ENCODE measurements around the gene COX4I1. TPM values are rescaled to one million over a fixed set of nuclear protein-coding genes. Genes with fewer than 3 reads are reported as not detected.
A peak's percentile ranks its signal among the peaks of the same experiment; 100 is the strongest.

COX4I1 gene
- total and polyA plus RNA-seq, 2 of the 8 experiments (the other 6 are each of a cell fraction or from before 2014, with no cell fraction given), result 507 to 707 TPM

DNA sequence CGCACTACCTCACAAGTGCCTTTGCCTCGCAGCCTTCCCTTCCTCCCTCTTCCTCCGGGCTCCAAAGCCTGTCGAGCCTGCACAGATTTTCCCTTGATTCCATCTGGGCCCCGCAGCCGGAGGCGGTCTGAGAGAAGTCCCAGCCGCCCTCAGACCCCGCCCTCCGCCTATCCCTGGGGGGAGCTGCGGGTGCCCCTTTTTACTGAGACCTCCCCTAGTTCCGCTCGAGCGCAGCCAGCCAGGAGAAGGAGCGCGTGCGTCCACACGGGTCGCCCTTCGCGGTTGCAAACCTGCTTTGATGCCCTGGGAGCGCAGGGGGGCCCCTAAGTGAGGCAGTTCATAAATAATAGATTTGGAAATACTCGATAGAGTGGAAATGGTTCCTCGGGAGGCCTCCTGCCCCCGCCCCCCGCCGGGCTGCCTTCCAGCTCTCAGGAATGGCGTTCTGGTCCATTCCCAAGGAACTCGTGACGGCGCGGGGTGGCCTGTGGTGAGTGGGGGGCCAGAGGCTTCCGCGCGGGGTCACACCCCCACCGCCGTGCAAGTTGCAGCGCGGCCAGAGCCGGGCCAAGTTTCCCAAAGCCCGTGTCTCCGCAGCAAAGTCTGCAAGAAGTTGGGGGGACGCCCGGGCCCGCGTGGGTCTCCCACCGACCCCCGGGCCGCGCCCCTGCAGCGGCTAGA lies 49.2 kb upstream of the COX4I1 start:
- H3K4ac ChIP-seq (replicated peaks; ENCODE audit: insufficient read length, low read depth, low read length), result peak overlapping the region; percentile 14
- H4K5ac ChIP-seq (ENCODE audit: insufficient read length, low read depth, low read length), result no peak overlapping the region
- no peak for FAIRE-seq
- H3K27ac ChIP-seq (ENCODE audit: low read depth, low read length), result no peak overlapping the region
- H3K56ac ChIP-seq (replicated peaks; ENCODE audit: insufficient read length, low read depth, low read length), result peak overlapping the region; percentile 54
- peaks cover 3 to 34% (median 22%) of the 10 kb centered on the region in 4 experiments for H3K27me3 ChIP-seq (replicated peaks in 1 of 4; ENCODE audit: control insufficient read depth in 3 of 4, extremely low read depth in 1 of 4, insufficient read depth in 3 of 4, low read length in 3 of 4)
- peak overlapping the region; percentile 80 to 83 for H3K4me2 ChIP-seq (ENCODE audit: insufficient read depth in 1 of 2, low read depth in 2 of 2, low read length in 2 of 2)
- peak overlapping the region; percentile 31 for H4K91ac ChIP-seq (replicated peaks; ENCODE audit: insufficient read length, low read length)
- no peaks in the 10 kb centered on the region for H3K9me3 ChIP-seq (ENCODE audit: insufficient read depth in 2 of 2, low read depth in 1 of 2, low read length in 1 of 2)
- 4% methylated on average over 35 of the region's 51 CpGs; no CpG with 5 or more reads in 1 of the 2 experiments for WGBS, 2 experiments (ENCODE audit: extremely low coverage in 1 of 2, insufficient coverage in 1 of 2, insufficient read length in 1 of 2, insufficient replicate concordance in 2 of 2, low coverage in 1 of 2, low lambda C conversion rate in 2 of 2, missing lambda C conversion rate in 1 of 2)
- H2BK12ac ChIP-seq (ENCODE audit: low read depth, low read length), result no peak overlapping the region
- no peak overlapping the region for H2BK120ac ChIP-seq (replicated peaks; ENCODE audit: low read depth, low read length)
- no peak overlapping the region for H3K9ac ChIP-seq (replicated peaks in 1 of 4; ENCODE audit: extremely low read depth in 1 of 4, low read depth in 3 of 4, low read length in 3 of 4)
- DNase-seq (ENCODE audit: low read depth in 1 of 2, low spot score in 2 of 2), result peak in 1 of 2 experiments; percentile 69
- no peak overlapping the region for H3K23ac ChIP-seq (ENCODE audit: insufficient read length)
- H2BK5ac ChIP-seq (ENCODE audit: low read depth, low read length), result peak overlapping the region; percentile 24; the same call in 1 of the 2 replicates
- H3K14ac ChIP-seq (ENCODE audit: insufficient read length), result no peak overlapping the region
- peak overlapping the region; percentile 53 for H4K8ac ChIP-seq (ENCODE audit: extremely low read depth, insufficient read depth, low read length)
- TF ChIP-seq, protein P1, sequence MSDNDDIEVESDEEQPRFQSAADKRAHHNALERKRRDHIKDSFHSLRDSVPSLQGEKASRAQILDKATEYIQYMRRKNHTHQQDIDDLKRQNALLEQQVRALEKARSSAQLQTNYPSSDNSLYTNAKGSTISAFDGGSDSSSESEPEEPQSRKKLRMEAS (IDR thresholded peaks at IDR 0.05), result peak; percentile 63
- TF ChIP-seq EZH2 (IDR thresholded peaks at IDR 0.05; ENCODE audit: low read depth, low read length, severe bottlenecking) (peak; percentile 56), SUZ12 (IDR thresholded peaks at IDR 0.05; ENCODE audit: low read length) (peak; percentile 32; the same call in 1 of the 2 replicates), JUN (IDR thresholded peaks at IDR 0.05; ENCODE audit: low read depth, low read length) (no peak), CEBPB (IDR thresholded peaks at IDR 0.05; ENCODE audit: low read depth, low read length) (no peak), BACH1 (IDR thresholded peaks at IDR 0.05; ENCODE audit: low read length) (peak; percentile 11; the same call in 1 of the 2 replicates)
- TF ChIP-seq, protein P2, sequence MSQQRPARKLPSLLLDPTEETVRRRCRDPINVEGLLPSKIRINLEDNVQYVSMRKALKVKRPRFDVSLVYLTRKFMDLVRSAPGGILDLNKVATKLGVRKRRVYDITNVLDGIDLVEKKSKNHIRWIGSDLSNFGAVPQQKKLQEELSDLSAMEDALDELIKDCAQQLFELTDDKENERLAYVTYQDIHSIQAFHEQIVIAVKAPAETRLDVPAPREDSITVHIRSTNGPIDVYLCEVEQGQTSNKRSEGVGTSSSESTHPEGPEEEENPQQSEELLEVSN (IDR thresholded peaks at IDR 0.05), result peak; percentile 25; the same call in 1 of the 2 replicates
- H4K20me1 ChIP-seq (replicated peaks in 1 of 2; ENCODE audit: control insufficient read depth in 1 of 2, insufficient read depth in 2 of 2, low read length in 2 of 2), result peaks cover 0 to 3% of the 10 kb centered on the region in 2 experiments
- H3K79me2 ChIP-seq (ENCODE audit: control insufficient read depth in 1 of 2, insufficient read depth in 2 of 2, low read length in 2 of 2), result no peaks in the 10 kb centered on the region
- ChIA-PET CTCF (ENCODE audit: partially characterized antibody) (no interaction called here), POLR2A (ENCODE audit: partially characterized antibody) (interaction anchor here (0.6 to 1.2 kb wide), 4 partner anchors 40 to 631 kb away, joined by 3 read pairs; no protein-coding TSS in a partner anchor)
- H3K79me1 ChIP-seq (ENCODE audit: low read depth, low read length), result no peaks in the 10 kb centered on the region
- H3K4me3 ChIP-seq (ENCODE audit: extremely low read depth in 1 of 4, insufficient read depth in 2 of 4, low read depth in 3 of 4, low read length in 4 of 4), result peak overlapping the region; percentile 38 to 71 (median 60)
- peaks cover 4% of the 10 kb centered on the region; the same call in 1 of the 2 replicates for H3K23me2 ChIP-seq (ENCODE audit: low read depth, low read length)
- H2BK15ac ChIP-seq (ENCODE audit: low read length), result no peak overlapping the region; the same call in 1 of the 2 replicates
- peak overlapping the region; percentile 5 for H3K18ac ChIP-seq (ENCODE audit: extremely low read depth, low read length)
- no peak overlapping the region for H2AK5ac ChIP-seq (ENCODE audit: low read depth, low read length)
- peaks cover 0 to 39% (median 31%) of the 10 kb centered on the region in 4 experiments; a peak in 6 of 7 replicates for H3K4me1 ChIP-seq (replicated peaks in 1 of 4; ENCODE audit: control insufficient read depth in 3 of 4, insufficient read depth in 4 of 4, low read length in 3 of 4)
- H2BK20ac ChIP-seq (ENCODE audit: low read length), result peak overlapping the region; percentile 61; the same call in 1 of the 2 replicates
- H2AFZ ChIP-seq (ENCODE audit: low read length), result peak overlapping the region; percentile 43; the same call in 1 of the 2 replicates
- H3K36me3 ChIP-seq (ENCODE audit: control insufficient read depth in 2 of 4, insufficient read depth in 4 of 4, low read length in 3 of 4), result no peaks in the 10 kb centered on the region
